DMS 273 (cell line): ENCODE measurements around the gene LRRN2.
"Not testable (repeated sequence)": the region's sequence is repeated elsewhere in the genome, so short reads cannot be mapped to it uniquely, and the experiment has no call there.

Experiments
- DNase-seq: peaks from one replicate; lab custom pipeline; 2025; ENCODE audit not compliant: unreplicated experiment; lab: John Stamatoyannopoulos, UW

The LRRN2 gene

GRCh38 chr1:204577794-204578478 lies 107.6 kb downstream of the LRRN2 start:
- no peak for DNase-seq

- peak; percentile 47 for DNase-seq
Measured at GRCh38 chr1:204576422-204576821, 109.1 kb downstream of the LRRN2 start.

- DNase-seq = peak; percentile 65
Measured at GRCh38 chr1:204575221-204576190, 110.0 kb downstream of the LRRN2 start.

GRCh38 chr1:204574865-204575163 lies 110.7 kb downstream of the LRRN2 start:
- DNase-seq = peak; percentile 90

GRCh38 chr1:204574016-204574864 lies 111.3 kb downstream of the LRRN2 start:
- DNase-seq = no peak

GRCh38 chr1:204572923-204573922 lies 112.3 kb downstream of the LRRN2 start:
- DNase-seq = no peak

GRCh38 chr1:204571631-204572030 lies 113.9 kb downstream of the LRRN2 start:
- DNase-seq = no peak

GRCh38 chr1:204571128-204571527 lies 114.4 kb downstream of the LRRN2 start:
- no peak for DNase-seq

GRCh38 chr1:204570021-204570420 lies 115.5 kb downstream of the LRRN2 start:
- DNase-seq = not testable (repeated sequence)

GRCh38 chr1:204569478-204569877 lies 116.1 kb downstream of the LRRN2 start:
- no peak for DNase-seq

- DNase-seq = peak; percentile 62
Measured at GRCh38 chr1:204568576-204569315, 116.8 kb downstream of the LRRN2 start.
